ENCODE data around the gene TSSK2. TPM values are rescaled to one million over a fixed set of nuclear protein-coding genes. Genes with fewer than 3 reads are reported as not detected.

The TSSK2 gene
- total RNA-seq, 4 donors from 2014 or later = 0.19 to 0.33 (median 0.25) TPM; not detected in 1

GRCh38 chr22:19096555-19096954 is 34.6 kb upstream of the TSSK2 start:
- intact Hi-C loops (cut with DNase I; ENCODE audit: low total_unique reads) (no loop called here), in situ Hi-C loops (cut with MboI; ENCODE audit: low sequenced_read_pairs in 4 of 4) (no loop called here)
- no peak overlapping the region for H3K27ac ChIP-seq
- H3K27me3 ChIP-seq = no peaks in the 10 kb centered on the region
- no peaks in the 10 kb centered on the region for H3K9me3 ChIP-seq
- no peaks in the 10 kb centered on the region for H3K36me3 ChIP-seq
- H3K4me1 ChIP-seq = peaks cover 8 to 14% of the 10 kb centered on the region in 2 donors
- DNase-seq = no peak
- no peak overlapping the region for H3K4me3 ChIP-seq
- no peak for ATAC-seq
- TF ChIP-seq, protein P1, sequence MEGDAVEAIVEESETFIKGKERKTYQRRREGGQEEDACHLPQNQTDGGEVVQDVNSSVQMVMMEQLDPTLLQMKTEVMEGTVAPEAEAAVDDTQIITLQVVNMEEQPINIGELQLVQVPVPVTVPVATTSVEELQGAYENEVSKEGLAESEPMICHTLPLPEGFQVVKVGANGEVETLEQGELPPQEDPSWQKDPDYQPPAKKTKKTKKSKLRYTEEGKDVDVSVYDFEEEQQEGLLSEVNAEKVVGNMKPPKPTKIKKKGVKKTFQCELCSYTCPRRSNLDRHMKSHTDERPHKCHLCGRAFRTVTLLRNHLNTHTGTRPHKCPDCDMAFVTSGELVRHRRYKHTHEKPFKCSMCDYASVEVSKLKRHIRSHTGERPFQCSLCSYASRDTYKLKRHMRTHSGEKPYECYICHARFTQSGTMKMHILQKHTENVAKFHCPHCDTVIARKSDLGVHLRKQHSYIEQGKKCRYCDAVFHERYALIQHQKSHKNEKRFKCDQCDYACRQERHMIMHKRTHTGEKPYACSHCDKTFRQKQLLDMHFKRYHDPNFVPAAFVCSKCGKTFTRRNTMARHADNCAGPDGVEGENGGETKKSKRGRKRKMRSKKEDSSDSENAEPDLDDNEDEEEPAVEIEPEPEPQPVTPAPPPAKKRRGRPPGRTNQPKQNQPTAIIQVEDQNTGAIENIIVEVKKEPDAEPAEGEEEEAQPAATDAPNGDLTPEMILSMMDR (IDR thresholded peaks at IDR 0.05 in 4 of 5, conservative IDR thresholded peaks at IDR 0.05 in 1 of 5) = no peak
- TF ChIP-seq POLR2A (IDR thresholded peaks at IDR 0.05) = no peak

- no peak overlapping the region for H3K4me3 ChIP-seq
- no peaks in the 10 kb centered on the region for H3K27me3 ChIP-seq
- no peaks in the 10 kb centered on the region for H3K9me3 ChIP-seq
- ATAC-seq (no peak), DNase-seq (no peak)
- intact Hi-C loops (cut with DNase I; ENCODE audit: low total_unique reads) (no loop called here), in situ Hi-C loops (cut with MboI; ENCODE audit: low sequenced_read_pairs in 4 of 4) (no loop called here)
- no peaks in the 10 kb centered on the region for H3K36me3 ChIP-seq
- peaks cover 8 to 14% of the 10 kb centered on the region in 2 donors for H3K4me1 ChIP-seq
- peak overlapping the region in 1 of 4 donors; percentile 59 for H3K27ac ChIP-seq
- TF ChIP-seq POLR2A (IDR thresholded peaks at IDR 0.05) = no peak
- TF ChIP-seq, protein P1 (IDR thresholded peaks at IDR 0.05 in 4 of 5, conservative IDR thresholded peaks at IDR 0.05 in 1 of 5) = no peak
These were observed 33.6 kb upstream of the TSSK2 start for GRCh38 chr22:19097518-19097917.

GRCh38 chr22:19098157-19098556 is 33.0 kb upstream of the TSSK2 start:
- Histone ChIP-seq H3K36me3 (no peaks in the 10 kb centered on the region), H3K27ac (peak overlapping the region in 2 of 4 donors; percentile 59 to 68), H3K4me3 (no peak overlapping the region), H3K4me1 (peaks cover 8 to 19% of the 10 kb centered on the region in 2 donors), H3K9me3 (no peaks in the 10 kb centered on the region), H3K27me3 (no peaks in the 10 kb centered on the region)
- intact Hi-C loops (cut with DNase I; ENCODE audit: low total_unique reads) (no loop called here), in situ Hi-C loops (cut with MboI; ENCODE audit: low sequenced_read_pairs in 4 of 4) (no loop called here)
- DNase-seq (no peak), ATAC-seq (no peak)
- TF ChIP-seq POLR2A (IDR thresholded peaks at IDR 0.05) = no peak
- TF ChIP-seq, protein P1 (IDR thresholded peaks at IDR 0.05 in 4 of 5, conservative IDR thresholded peaks at IDR 0.05 in 1 of 5) = no peak

DNA sequence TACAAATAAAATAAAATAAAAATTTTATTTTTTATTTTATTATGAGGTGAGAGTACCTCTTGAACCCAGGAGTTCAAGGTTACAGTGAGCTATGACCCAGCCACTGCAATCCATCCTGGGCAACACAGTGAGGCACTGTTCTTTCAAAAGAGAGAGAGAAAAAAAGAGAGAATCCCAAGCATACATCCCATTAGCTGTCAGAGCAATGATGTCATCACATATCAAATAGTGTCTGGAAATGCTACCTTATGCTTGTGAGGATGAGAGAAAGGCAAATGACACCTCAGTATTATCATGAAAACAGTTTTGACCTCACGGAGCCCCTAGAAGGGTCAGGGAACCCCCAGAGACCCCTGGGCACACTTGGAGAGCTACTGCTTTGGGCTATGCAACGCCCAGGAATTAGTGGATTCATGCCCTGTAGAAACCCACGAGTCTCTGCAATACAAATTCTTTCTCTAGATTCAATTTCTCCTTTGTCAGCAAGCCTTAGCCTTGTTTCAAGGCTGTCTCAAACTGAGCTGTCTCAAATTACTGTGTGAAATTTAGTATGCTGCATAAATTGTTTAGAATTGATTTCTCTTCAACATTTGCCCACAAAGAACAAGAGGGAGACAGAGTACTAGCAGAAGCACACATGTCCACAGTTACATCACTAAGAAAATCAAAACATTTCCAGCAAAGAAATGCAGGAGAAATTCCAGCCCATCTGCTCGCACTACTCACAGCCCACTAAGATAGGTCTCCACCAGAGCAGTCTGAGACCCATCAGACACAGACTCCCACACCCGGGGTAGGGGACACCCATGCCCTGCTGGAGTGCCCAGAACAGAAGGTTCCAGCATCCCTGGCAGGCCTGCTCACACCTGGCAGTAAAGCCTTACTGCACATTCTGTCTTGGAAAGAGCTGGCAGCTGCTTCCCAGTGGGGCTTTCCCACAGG is 27.0 kb upstream of the TSSK2 start:
- intact Hi-C loops (cut with DNase I; ENCODE audit: low total_unique reads) = no loop called here
- H3K4me1 ChIP-seq = peaks cover 56 to 66% of the 10 kb centered on the region in 2 donors
- in situ Hi-C loops (cut with MboI; ENCODE audit: low sequenced_read_pairs in 4 of 4) = no loop called here
- peak; percentile 57 to 77 for ATAC-seq
- H3K36me3 ChIP-seq = no peaks in the 10 kb centered on the region
- peak overlapping the region; percentile 74 to 90 (median 81) for H3K27ac ChIP-seq
- no peaks in the 10 kb centered on the region for H3K9me3 ChIP-seq
- TF ChIP-seq, protein P1 (IDR thresholded peaks at IDR 0.05 in 4 of 5, conservative IDR thresholded peaks at IDR 0.05 in 1 of 5) = no peak
- TF ChIP-seq POLR2A (IDR thresholded peaks at IDR 0.05) = no peak
- peak; percentile 73 to 95 for DNase-seq
- H3K27me3 ChIP-seq = no peaks in the 10 kb centered on the region
- H3K4me3 ChIP-seq = no peak overlapping the region

Data from gastrocnemius medialis (tissue), 4 donors.